ENCODE data around the gene RSPH6A.
A peak's percentile ranks its signal among the peaks of the same experiment; 100 is the strongest.

DNA sequence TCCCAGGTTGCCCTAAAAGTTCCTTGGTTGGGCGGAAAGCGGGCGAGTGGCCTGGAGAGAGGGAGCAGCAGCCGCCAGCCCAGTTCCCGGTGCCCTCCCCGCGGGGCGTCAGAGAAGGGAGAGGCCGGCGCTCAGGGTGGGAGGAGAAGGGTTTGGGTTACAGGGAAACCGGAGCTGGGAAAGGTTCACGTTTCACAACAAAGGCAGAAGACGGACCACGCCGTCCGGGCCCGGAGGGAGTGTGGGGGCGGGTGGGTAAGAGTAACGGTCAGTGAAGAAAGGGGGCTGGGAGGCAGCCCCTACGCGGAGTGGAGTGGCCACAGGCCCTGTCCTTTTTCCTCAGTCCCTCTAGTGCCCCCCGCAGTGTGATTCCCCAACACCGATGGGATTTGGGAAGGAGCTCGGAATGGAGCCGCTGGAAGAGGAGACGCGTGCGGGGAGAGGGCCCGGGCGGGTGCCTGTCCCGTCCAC lies 47.7 kb downstream of the RSPH6A start:
- peak; percentile 44; the same call in 1 of the 2 replicates for TF ChIP-seq EP300 (IDR thresholded peaks at IDR 0.05; ENCODE audit: borderline replicate concordance)
- TF ChIP-seq, protein P1, sequence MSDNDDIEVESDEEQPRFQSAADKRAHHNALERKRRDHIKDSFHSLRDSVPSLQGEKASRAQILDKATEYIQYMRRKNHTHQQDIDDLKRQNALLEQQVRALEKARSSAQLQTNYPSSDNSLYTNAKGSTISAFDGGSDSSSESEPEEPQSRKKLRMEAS (IDR thresholded peaks at IDR 0.05) = peak; percentile 72
- TF ChIP-seq CEBPB (IDR thresholded peaks at IDR 0.05) = no peak
- no peak for TF ChIP-seq NFIC (IDR thresholded peaks at IDR 0.05)
- no peak for TF ChIP-seq YY1 (IDR thresholded peaks at IDR 0.05; ENCODE audit: low read depth)
- TF ChIP-seq, protein P2, sequence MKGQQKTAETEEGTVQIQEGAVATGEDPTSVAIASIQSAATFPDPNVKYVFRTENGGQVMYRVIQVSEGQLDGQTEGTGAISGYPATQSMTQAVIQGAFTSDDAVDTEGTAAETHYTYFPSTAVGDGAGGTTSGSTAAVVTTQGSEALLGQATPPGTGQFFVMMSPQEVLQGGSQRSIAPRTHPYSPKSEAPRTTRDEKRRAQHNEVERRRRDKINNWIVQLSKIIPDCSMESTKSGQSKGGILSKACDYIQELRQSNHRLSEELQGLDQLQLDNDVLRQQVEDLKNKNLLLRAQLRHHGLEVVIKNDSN (IDR thresholded peaks at IDR 0.05) = no peak
- TF ChIP-seq CREB1 (IDR thresholded peaks at IDR 0.05; ENCODE audit: low read depth) = no peak
- TF ChIP-seq, protein P3, sequence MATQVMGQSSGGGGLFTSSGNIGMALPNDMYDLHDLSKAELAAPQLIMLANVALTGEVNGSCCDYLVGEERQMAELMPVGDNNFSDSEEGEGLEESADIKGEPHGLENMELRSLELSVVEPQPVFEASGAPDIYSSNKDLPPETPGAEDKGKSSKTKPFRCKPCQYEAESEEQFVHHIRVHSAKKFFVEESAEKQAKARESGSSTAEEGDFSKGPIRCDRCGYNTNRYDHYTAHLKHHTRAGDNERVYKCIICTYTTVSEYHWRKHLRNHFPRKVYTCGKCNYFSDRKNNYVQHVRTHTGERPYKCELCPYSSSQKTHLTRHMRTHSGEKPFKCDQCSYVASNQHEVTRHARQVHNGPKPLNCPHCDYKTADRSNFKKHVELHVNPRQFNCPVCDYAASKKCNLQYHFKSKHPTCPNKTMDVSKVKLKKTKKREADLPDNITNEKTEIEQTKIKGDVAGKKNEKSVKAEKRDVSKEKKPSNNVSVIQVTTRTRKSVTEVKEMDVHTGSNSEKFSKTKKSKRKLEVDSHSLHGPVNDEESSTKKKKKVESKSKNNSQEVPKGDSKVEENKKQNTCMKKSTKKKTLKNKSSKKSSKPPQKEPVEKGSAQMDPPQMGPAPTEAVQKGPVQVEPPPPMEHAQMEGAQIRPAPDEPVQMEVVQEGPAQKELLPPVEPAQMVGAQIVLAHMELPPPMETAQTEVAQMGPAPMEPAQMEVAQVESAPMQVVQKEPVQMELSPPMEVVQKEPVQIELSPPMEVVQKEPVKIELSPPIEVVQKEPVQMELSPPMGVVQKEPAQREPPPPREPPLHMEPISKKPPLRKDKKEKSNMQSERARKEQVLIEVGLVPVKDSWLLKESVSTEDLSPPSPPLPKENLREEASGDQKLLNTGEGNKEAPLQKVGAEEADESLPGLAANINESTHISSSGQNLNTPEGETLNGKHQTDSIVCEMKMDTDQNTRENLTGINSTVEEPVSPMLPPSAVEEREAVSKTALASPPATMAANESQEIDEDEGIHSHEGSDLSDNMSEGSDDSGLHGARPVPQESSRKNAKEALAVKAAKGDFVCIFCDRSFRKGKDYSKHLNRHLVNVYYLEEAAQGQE (IDR thresholded peaks at IDR 0.05; ENCODE audit: low read depth) = no peak
- TF ChIP-seq RAD21 (IDR thresholded peaks at IDR 0.05; ENCODE audit: low read depth) = peak; percentile 9; the same call in 1 of the 2 replicates
- peak; percentile 54; the same call in 1 of the 2 replicates for TF ChIP-seq TCF12 (IDR thresholded peaks at IDR 0.05; ENCODE audit: low read depth)
- no peak for TF ChIP-seq FOXM1 (IDR thresholded peaks at IDR 0.05; ENCODE audit: borderline replicate concordance, low read depth)
- TF ChIP-seq TEAD4 (IDR thresholded peaks at IDR 0.05) = no peak
- no peak for TF ChIP-seq TAF1 (IDR thresholded peaks at IDR 0.05; ENCODE audit: low read depth)

Data from Ishikawa (cell line).